Measurements from ENCODE around the gene MYH11.
A peak's percentile ranks its signal among the peaks of the same experiment; 100 is the strongest.
"Not testable (repeated sequence)": the region's sequence is repeated elsewhere in the genome, so short reads cannot be mapped to it uniquely, and the experiment has no call there.

Gene MYH11

DNA sequence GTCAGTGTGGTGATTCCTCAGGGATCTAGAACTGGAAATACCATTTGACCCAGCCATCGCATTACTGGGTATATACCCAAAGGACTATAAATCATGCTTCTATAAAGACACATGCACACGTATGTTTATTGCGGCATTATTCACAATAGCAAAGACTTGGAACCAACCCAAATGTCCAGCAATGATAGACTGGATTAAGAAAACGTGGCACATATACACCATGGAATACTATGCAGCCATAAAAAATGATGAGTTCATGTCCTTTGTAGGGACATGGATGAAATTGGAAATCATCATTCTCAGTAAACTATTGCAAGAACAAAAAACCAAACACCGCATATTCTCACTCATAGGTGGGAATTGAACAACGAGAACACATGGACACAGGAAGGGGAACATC is 201.3 kb downstream of the MYH11 start:
- not testable (repeated sequence) for DNase-seq

- DNase-seq, result no peak
Observed at GRCh38 chr16:15654591-15654990, 202.2 kb downstream of the MYH11 start.

DNA sequence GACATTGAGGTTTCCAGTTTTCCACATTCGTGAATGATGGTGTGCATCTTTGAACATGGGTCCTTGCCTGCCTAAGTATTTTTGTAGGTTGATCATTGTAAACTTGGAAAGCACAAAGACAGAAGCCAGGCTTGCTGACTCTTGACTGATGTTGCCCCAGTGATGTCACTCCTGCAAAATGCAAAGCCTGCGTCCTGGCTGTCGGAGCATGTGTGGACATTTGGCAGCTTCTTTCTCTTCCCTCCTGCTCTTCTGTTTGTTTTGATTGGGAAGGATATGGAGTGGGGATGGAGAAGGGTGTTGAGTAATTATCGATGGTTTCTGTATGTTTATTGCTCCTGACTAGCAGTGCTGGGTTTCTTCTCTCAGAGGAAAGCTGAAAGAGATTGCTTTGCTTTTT is 203.6 kb downstream of the MYH11 start:
- DNase-seq, result peak in 1 of 2 experiments; percentile 0

Data from SHP77 (cell line).